Measurements from ENCODE around the gene VKORC1L1.
A peak's percentile ranks its signal among the peaks of the same experiment; 100 is the strongest.
"Not testable (repeated sequence)": the region's sequence is repeated elsewhere in the genome, so short reads cannot be mapped to it uniquely, and the experiment has no call there.

VKORC1L1 gene

GRCh38 chr7:65885533-65885932 is 12.7 kb downstream of the VKORC1L1 start:
- not testable (repeated sequence) for DNase-seq (ENCODE audit: low read depth)

- not testable (repeated sequence) for DNase-seq (ENCODE audit: low read depth)
Observed at GRCh38 chr7:65888434-65889156, 15.7 kb downstream of the VKORC1L1 start.

- DNase-seq (ENCODE audit: low read depth), result not testable (repeated sequence)
Observed at GRCh38 chr7:65889722-65890121, 16.8 kb downstream of the VKORC1L1 start.

- no peak for DNase-seq (ENCODE audit: low read depth)
Observed at GRCh38 chr7:65892161-65892560, 19.3 kb downstream of the VKORC1L1 start.

GRCh38 chr7:65892835-65893234 is 20.0 kb downstream of the VKORC1L1 start:
- DNase-seq (ENCODE audit: low read depth), result no peak

GRCh38 chr7:65896279-65896870 is 23.5 kb downstream of the VKORC1L1 start:
- no peak for DNase-seq (ENCODE audit: low read depth)

GRCh38 chr7:65897289-65897688 is 24.4 kb downstream of the VKORC1L1 start:
- not testable (repeated sequence) for DNase-seq (ENCODE audit: low read depth)

GRCh38 chr7:65898677-65899447 is 26.0 kb downstream of the VKORC1L1 start:
- not testable (repeated sequence) for DNase-seq (ENCODE audit: low read depth)

GRCh38 chr7:65902306-65902705 is 29.4 kb downstream of the VKORC1L1 start:
- DNase-seq (ENCODE audit: low read depth), result no peak

- no peak for DNase-seq (ENCODE audit: low read depth)
Observed at GRCh38 chr7:65907501-65908198, 34.8 kb downstream of the VKORC1L1 start.

GRCh38 chr7:65910237-65910636 is 37.4 kb downstream of the VKORC1L1 start:
- DNase-seq (ENCODE audit: low read depth), result no peak

GRCh38 chr7:65912237-65912636 is 39.4 kb downstream of the VKORC1L1 start:
- DNase-seq (ENCODE audit: low read depth), result no peak

GRCh38 chr7:65915921-65916657 is 43.2 kb downstream of the VKORC1L1 start:
- DNase-seq (ENCODE audit: low read depth), result no peak

GRCh38 chr7:65923316-65923715 is 50.4 kb downstream of the VKORC1L1 start:
- no peak for DNase-seq (ENCODE audit: low read depth)

GRCh38 chr7:65924193-65924592 is 51.3 kb downstream of the VKORC1L1 start:
- no peak for DNase-seq (ENCODE audit: low read depth)

- no peak for DNase-seq (ENCODE audit: low read depth)
Observed at GRCh38 chr7:65925040-65925439, 52.2 kb downstream of the VKORC1L1 start.

- no peak for DNase-seq (ENCODE audit: low read depth)
Observed at GRCh38 chr7:65926588-65926987, 53.7 kb downstream of the VKORC1L1 start.

- peak; percentile 60 for DNase-seq (ENCODE audit: low read depth)
Observed at GRCh38 chr7:65927489-65928448, 54.9 kb downstream of the VKORC1L1 start.

GRCh38 chr7:65931685-65932084 is 58.8 kb downstream of the VKORC1L1 start:
- DNase-seq (ENCODE audit: low read depth), result no peak

- no peak for DNase-seq (ENCODE audit: low read depth)
Observed at GRCh38 chr7:65937296-65937695, 64.4 kb downstream of the VKORC1L1 start.
